GM21786 (cell line): ENCODE data around the gene COA8.

Source experiments
- ATAC-seq: cut with Tn5 transposase; IDR thresholded peaks from one replicate; pipeline ENCODE4 v1.9.1; 2021; ENCODE audit not compliant: unreplicated experiment

Gene COA8, protein sequence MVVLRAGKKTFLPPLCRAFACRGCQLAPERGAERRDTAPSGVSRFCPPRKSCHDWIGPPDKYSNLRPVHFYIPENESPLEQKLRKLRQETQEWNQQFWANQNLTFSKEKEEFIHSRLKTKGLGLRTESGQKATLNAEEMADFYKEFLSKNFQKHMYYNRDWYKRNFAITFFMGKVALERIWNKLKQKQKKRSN

DNA sequence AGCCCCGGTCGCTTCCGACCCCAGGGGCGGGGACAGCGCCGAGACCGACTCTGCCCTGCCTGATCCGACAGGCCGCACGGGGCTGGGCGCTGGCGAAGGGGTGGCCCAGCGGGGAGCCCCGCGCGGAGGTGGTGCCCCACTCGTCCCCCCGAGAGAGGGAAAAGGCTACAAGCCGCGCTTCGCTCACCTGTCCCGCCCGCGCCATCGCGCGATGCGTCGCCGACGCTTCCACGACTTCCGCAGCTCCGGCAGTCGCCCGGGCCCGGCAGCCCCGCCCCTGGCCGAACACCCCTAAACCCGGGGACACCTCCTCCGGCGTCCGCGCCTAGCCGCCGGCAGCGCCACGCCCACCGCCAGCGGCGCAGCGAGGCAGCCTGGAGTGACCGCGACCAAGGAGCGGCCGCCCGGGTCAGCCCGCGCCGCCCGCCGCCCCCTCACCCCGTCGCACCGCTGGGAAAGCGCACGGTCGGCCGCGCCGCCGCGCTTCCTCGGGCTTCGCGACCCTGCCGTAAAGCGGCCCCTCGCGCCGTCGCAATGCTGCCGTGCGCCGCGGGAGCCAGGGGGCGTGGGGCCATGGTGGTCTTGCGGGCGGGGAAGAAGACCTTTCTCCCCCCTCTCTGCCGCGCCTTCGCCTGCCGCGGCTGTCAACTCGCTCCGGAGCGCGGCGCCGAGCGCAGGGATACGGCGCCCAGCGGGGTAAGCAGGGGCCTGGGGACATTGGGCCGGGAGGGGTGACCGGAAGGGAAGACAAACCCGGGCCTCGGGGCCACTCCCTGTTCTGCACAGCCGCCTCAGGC lies at the start of gene COA8, which contains the start of gene BAG5:
COA8 (plus strand) TSS at position 532 of the 797 bp plus-strand sequence; CDS start at position 574, 42 bp downstream.
BAG5 (minus strand) TSS at position 229 of the 797 bp plus-strand sequence. CDS start 1,493 bp downstream, outside the sequence.
- ATAC-seq = peak; percentile 74

DNA sequence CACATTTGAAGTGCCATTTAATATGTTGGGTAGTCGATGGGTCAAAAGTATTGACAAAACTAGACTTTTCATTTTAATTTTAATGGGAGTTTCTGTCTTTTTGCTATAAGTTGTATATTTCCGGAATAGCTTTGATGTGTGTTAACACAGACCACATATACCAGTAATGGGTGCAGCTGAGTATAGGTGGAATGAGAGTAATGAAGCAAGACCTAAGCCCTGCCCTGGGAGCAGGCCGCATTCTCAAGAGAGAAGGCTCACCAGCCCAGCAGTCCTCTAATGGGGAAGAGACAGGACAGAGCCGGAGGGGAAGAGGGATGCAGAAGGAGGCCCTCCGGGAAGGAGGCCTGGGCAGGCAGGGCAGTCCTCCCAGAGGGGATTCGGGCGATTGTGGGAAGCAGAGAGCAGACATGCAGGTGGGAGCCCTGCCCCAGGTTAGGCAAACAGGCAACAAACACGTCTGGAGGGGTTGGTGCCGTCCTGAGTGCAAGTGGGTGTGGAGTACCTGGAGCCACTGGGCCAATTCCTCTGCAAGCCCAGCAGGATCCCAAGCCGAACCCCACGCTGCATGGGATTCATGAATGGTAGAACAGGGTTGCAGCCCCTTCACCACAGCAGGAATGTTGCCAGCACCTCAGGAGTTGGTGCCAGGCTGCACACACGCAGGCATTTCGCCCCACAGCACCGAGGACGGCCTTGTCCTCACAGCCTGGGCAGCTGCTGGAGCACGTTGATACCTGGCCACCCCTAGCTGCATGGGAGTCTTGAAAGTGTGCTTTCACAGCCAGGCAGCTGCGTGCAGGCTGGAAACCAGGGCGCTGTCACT lies 48.0 kb upstream of the COA8 start:
- no peak for ATAC-seq

DNA sequence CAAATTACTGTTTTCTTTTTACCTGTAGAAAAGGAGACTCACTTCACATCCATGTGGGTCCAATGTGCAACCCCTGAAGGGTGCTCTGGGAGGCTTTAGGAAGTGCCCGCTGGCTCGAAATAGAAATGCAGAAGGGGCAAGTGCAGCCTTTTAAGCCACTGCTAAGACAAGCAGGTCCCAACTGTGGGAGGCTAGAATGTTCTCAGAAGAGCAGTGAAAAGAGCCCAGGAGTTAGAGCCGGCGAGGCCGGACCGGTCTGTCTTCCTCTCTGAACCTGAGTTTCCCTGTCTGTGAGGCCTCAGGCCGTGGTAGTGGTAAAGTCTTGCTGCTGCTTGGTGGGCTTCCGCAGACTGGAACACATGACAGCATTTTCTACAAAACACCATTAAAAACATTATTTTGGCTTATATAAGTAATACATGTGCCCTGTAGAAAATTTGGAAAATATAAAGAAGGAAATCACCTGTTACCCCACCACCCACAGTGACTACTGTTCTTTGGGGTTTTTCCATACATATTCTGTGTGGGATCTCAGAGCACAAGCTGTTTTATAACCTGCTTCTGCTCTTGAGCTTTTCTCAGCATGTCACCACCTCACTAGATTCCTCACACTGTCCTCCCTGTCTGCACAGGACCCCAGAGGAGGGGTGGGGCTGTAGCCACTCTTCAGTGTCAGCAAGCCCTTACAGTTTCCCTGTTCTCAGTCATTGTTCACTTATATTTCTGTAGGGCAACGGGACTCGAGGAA lies 46.2 kb upstream of the COA8 start:
- no peak for ATAC-seq

DNA sequence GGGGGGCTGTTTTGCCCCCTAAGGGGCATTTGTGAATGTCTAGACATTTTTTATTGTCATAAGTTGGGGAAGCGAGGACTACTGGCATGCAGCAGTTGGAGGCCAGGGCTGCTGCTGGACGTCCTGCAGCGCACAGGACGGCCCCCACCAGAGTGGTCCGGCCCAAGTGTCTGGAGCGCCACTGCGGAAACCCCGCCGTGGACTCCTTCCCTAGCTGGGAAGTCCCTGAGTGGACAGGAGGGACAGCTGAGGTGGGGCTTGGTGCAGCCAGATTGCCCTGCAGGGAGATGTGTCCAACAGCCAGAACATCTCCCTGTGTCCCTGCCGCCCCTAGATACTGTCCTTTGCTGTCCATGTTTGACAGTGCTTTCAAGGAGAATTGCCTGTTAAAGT lies 45.6 kb upstream of the COA8 start:
- no peak for ATAC-seq

DNA sequence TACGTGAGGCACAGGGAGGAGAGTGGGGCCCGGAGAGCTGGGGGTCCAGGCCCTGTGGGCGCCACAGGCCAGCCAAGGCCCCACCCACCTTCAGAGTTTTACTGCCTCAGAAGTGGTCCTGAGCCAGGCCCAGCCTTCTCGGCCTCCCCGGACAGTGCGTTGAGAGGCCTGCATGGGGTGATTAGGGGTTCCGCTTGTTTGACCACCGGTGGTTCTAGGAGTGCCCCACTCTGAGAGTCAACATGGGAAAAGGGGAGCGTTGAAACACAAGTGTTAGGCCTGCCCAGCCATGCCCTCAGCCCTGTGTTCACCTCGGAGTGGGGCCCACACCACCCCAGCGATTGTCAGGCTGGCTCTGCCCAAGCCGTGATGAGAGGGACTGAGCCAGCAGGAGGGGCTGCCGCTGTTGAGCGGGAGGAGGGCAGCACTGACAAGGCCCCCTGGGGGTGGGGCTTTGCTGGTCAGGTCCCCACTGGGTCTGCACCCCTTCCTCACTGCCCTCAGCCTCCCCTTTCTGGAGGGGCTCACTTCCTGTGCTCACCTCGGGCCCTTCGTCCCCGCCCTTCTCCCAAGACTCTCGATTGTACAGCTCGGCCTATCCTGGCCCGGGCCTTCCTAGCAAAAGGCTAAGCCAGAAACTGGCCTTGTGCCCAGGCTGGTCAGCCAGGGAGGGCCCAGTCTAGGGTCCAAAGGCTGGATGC lies 44.9 kb upstream of the COA8 start:
- no peak for ATAC-seq

DNA sequence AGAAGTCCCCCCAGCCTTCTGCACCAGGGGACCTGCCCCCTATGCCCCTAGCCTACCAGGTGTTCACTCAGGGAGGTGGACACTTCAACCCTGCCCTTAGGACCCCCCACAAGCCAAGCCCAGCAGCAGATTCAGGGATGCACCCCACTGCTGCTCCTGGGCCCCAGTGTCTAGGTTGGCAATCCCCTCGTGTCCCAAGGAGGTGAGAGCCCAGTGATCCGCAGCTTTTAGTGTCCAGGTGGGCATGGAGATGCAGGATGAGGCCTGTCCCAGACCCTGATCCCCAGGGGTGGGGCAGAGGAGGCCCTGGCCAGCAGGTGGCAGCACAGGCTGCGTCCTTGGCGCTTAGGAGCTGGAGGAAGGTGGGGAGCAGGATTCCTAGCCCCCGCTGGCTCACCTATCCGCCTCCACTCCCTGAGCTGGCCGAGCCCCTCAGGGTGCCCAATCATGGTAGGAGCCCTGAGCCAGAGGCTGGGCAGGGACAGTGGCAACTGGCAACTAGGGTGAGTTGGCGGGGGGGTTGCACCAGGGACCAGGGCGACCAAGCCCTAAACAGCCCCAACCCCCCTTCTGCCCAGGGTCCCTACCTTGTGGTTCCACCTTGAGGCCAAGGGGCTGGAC lies 44.2 kb upstream of the COA8 start:
- no peak for ATAC-seq

DNA sequence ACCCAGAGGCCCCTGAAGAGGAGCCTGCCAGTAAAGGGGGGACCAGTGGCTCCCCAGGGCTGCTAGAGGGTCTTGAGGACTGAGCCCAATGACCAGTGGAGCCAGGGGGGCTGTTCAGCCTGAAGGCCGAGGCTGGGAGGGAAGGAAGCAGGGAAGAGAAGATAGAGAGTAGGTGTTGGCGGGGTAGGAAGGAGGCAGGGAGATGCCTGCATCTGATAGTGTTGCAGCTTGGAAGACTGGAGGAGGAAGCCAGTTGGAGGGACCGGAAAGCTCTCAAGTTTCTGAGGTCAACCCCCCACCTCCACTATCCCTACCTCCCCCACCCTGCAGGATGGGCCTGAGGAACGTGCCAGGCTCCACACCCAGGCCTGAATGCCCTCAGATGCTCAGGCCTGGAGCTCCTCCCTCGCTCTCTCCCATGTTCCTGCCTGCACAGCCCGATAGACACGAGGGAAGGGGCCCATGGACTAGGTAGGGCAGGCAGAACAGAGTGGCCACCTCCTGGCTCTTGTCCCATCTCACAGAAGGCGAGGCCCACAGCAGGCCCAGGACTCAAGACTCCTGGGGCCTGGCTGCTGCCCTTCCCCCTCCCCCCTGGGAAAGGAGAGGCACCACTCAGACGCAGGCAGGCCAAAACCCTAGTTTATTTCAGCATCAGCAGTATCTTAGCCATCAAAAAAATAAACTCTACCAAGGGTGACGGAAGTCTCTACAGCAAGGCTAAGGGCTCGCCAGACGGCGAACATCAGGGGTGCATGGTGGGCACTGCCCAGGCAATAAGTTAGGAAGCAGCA lies 43.5 kb upstream of the COA8 start:
- ATAC-seq = no peak

DNA sequence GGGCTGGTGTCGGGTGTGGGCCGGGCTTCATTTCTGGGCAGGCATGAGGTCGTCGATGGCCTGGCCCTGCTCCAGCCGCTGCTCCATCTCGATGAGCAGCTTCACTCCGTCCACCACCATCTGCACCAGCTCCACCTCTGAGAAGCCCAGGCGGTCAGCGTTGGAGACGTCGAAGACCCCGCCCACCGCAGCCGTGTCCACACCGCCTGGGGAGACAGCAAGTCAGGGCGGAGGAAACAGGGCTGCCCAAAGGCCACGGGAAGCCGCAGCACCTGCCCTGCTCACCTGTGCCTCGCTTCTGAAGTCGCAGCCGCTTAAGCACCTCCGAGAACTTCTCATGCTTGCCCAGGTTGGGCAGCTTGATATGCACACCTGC lies 42.9 kb upstream of the COA8 start:
- no peak for ATAC-seq

DNA sequence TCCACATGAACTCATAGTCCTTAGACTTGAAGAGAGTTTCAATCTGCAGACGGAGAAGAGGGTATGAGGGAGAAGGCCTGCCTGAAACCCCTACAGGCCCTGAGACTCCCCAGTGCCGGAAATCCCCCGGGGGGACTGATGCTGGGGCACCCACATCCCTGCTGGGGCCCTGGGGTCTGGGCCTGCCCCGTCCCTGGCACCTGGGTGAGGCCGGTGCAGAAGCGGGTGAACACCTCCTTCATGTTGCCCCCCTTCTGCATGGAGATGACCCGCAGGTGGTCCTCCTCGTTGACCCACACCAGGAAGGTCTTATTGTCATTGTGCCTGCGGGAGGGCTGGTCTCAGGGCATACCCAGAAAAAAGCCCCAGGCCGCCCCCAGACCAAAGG lies 42.5 kb upstream of the COA8 start:
- ATAC-seq = no peak

DNA sequence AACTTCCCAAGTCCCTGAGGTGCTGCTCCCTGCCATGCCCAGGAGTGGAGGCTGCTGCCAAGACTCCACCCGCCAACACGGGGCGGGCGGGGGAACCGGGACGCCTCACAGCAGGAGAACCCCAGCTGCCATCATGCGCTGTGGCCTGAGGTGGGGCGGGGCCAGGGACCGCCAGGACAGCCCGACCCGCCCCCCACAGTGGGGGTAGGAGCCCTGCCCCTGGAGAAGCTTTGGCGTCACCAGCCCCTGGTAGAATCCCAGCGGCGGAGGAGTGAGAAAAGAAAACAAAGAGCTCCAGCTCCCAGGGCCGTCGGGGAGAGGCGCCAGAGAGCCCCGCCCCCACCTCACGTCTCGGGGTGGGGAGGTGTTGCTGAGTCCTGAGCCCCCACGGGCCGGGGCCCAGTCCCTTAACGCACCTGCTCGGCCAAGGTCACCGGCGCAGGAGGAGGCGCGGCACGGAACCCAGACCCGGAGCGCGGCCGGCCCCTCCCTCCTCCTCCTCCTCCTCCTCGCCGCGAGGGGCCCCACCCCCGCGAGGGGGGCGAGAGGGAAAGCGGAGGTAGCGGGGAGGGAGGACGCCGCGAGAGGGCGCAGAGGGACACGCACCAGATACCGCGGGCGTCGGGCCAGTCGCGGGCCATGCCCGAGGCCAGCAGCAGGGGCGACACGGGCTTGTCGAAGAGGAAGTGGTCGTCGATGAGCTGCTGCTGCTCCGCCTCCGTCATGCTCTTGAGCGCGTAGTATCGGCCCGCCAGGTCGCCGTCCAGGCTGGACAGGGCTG lies 41.9 kb upstream of the COA8 start:
- ATAC-seq = no peak

DNA sequence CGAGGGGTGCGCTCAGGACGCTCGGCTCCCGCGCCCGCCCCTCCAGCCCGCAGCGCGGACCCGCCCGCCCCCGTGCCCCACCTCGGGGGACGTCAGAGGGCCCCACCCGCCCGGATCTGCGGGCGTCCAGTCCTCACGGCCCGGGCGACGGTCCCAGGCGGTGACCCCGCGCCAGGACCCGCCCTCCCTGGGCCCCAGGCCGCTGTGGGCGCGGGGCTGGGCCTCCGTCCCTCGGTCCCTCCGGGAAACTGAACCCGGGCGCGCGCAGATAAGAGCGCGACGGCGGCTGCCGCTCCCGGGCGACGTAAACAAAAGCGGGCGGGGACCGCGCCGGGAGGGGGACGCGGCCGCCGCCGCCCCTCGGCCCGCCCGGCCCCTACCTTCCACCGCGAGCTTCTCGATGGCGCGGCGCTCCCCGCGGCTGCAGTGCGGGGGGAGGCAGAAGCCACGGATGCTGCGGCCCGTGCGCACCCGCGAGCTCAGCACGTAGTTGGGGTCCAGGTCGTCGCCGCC lies 41.3 kb upstream of the COA8 start:
- ATAC-seq = no peak

DNA sequence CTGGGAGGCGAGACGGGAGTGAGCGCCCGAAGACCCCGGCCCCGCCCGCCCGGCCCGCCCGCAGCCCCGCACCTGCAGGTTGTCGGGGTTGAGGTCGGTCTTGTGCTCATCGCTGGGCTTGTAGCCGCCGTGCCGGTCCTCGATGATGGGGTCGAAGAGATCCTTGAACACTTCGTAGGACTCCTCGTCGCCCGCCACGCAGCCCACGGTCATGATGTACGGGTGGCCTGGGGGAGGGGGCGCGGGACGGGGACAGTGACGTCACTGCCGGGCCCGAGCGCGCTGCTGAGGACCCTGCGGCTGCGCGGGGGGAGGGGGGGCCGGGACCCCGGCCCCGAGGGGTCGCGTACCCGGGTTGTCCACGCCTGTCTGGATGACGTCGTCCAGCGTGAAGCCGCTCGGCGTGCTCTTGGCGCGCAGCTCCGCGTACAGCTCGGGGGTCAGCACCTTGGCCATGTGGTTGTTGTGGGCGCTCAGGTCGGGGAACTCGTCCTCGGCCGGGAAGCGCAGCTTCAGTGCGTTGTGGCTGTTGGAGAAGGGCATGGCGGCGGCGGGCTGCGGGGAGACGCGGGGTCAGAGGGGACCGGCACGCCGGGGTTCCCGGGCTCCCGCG lies 40.7 kb upstream of the COA8 start:
- ATAC-seq = no peak

DNA sequence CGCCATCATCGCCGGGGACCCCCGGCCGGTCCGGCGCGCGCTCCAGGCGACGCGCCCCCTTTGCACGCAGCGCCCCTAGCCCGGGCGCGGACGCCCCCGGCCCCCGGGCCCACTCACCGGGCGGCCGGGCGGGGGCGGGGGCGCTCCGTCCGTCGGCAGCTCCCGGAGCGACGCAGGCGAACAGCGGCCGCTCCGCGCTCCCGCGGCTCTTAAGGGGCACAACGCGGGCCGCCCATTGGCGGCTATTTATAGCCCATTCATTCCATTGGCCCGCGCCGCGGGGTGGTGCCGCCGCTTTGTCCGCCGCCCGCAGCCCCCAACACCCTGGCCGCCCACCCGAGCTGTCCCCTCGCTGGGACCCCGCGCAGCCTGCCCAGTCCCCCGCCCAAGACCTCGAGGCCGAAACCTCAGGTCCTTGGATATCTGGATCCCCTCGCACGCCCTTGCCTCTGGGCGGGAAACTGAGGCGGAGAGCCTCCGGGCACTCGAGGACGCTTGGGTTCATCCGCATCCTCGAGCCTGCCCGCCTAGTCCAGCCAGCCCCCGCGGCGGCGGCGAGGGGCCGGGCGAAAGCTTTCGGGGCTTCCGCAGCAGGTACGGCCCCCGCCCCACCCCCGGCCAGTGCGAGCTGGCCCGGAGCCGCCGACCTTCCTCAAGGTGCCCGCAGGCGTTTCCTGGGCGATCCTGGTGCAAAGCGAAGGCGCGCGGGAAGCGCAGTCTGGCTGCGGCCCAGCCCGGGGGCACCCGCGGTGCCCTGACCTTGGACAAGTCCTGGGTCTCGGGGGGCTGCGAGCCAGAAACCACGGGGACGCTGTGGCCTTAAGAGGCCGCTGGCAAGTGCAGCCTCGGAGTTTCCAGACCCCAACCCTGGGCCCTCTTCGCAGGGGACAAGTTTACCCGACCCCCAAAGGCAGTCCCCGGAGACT lies 39.8 kb upstream of the COA8 start, which contains the start of gene CKB:
CKB (minus strand) TSS at position 182 of the 926 bp plus-strand sequence. CDS start 337 bp downstream, outside the sequence.
- no peak for ATAC-seq

DNA sequence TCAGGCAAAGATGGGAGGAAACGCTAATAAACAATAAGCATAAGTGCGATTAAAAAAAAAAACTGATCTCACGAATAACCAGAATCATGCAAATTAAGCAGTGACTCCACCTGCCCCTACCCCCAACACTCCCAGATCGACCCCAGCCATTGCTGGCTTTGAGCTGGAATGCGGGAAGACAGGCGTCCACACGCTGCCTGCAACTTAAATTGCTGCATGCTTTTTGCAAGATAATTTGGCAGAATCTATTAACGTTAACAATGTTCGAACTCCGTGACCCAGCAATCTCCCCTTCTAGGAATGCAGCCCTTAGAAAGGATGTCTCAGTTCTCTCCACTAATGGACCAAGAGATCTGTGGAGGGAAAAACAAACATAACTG lies 39.2 kb upstream of the COA8 start:
- ATAC-seq = no peak

DNA sequence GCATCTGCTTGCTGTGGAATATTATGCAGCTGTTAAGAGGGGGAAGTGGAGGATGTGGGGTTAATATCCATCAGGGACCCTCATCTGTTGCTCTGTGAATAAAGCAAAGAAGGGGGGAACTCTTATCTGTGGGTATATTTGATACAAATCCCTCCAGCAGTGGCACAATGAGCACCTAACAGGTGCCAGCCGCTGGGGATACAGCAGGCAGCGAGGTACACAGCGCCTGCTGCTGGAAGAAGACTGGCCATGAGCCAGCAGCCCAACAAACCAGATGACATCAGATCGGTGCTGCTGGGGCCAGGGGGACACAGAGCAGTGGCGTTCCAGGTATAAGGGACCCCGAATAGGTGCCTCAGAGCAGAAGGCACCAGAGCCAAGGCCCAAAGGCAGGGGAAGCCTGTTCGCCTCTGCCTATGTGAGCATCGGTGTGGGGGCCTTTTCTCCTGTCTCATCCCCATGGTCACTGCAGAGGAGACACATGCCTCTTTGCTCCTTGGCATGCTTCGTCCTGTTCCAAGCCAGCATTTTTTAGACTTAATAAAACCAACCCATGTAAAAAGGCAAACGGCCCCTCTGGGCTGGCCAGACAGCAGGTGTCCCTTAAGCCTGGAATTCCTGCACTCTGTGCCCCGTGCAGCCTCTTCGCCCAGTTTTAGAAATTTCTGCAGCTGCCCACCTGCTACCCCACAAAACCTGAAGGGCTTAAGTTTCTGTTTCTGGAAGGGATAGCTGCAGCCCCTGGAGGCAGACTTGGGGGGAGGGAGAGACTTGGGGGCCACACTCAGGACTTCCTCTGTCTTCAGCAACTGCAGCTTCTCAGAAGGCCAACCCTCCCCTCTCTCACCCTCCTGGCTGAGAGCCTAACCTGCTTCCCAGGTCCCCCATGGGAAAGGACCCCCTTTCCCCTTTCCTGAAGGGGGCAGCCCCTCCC lies 38.5 kb upstream of the COA8 start:
- ATAC-seq = no peak
